Small intestine (tissue), 7 donors: ENCODE measurements around the gene ANO4. TPM values are rescaled to one million over a fixed set of nuclear protein-coding genes. Genes with fewer than 3 reads are reported as not detected.
A peak's percentile ranks its signal among the peaks of the same experiment; 100 is the strongest.
"Not testable (repeated sequence)": the region's sequence is repeated elsewhere in the genome, so short reads cannot be mapped to it uniquely, and the experiment has no call there.

Source experiments
- DNase-seq, 2 donors: peaks; one replicate each; pipeline versions ENCODE4 v3.0.0 to v3.0.0-alpha.2; 2013
- FAIRE-seq: peaks from 2 replicates; lab custom pipeline; 2012; peaks lifted over from hg19 to GRCh38; lab: Jason Lieb, UNC
- H3K27ac ChIP-seq, 3 donors: one replicate each; pipeline ENCODE4 v1.5.1; 2013; ENCODE audit warnings: low read length in 2 of 3, mild to moderate bottlenecking in 2 of 3, control low read depth in 1 of 3, inconsistent platforms in 1 of 3, low read depth in 1 of 3, moderate library complexity in 1 of 3
- H3K27me3 ChIP-seq, 3 donors: one replicate each; pipeline ENCODE4 v1.6.1; 2013; ENCODE audit warnings: low read length in 3 of 3, inconsistent platforms in 1 of 3; ENCODE audit not compliant: control insufficient read depth in 3 of 3, insufficient read depth in 3 of 3
- H3K36me3 ChIP-seq, 3 donors: one replicate each; pipeline ENCODE4 v1.6.1; 2013; ENCODE audit warnings: low read length in 3 of 3, inconsistent platforms in 1 of 3, low read depth in 1 of 3, mild to moderate bottlenecking in 1 of 3, moderate library complexity in 1 of 3; ENCODE audit not compliant: control insufficient read depth in 3 of 3, insufficient read depth in 2 of 3
- H3K4me1 ChIP-seq, 3 donors: one replicate each; pipeline ENCODE4 v1.6.1; 2013; ENCODE audit warnings: low read length in 2 of 3, inconsistent platforms in 1 of 3, low read depth in 1 of 3, mild to moderate bottlenecking in 1 of 3, moderate library complexity in 1 of 3; ENCODE audit not compliant: control insufficient read depth in 3 of 3, insufficient read depth in 2 of 3
- H3K4me3 ChIP-seq, 3 donors: one replicate each; pipeline ENCODE4 v1.5.1; 2013; ENCODE audit warnings: low read length in 3 of 3, control low read depth in 1 of 3, inconsistent platforms in 1 of 3, low read depth in 1 of 3, mild to moderate bottlenecking in 1 of 3, moderate library complexity in 1 of 3
- H3K9me3 ChIP-seq, 2 donors: one replicate each; pipeline ENCODE4 v1.6.1; 2013; ENCODE audit warnings: low read depth in 1 of 2, low read length in 1 of 2; ENCODE audit not compliant: control insufficient read depth in 2 of 2, insufficient read depth in 1 of 2
- WGBS, 3 donors: extraction: QIAGEN DNeasy Blood & Tissue Kit; methylation state at CpG; one replicate each; pipeline ENCODE4 v1.1.7; 2013; 5-methylcytosine and 5-hydroxymethylcytosine counted together
- polyA plus RNA-seq, 4 donors: library from polyadenylated mRNA; stranded (reverse) in 3 of 4; unstranded in 1 of 4; fragments of 200-250 nt in 3 of 4; fragments of 120-200 nt in 1 of 4; gene quantifications; one replicate each; pipeline versions ENCODE4 v1.2.1 to v1.2.3, GENCODE V29; 2013
- donor health status: healthy with polysubstance abuse.
- donor health status: control.
- donor health status: control.
- donor health status: Bipolar disorder and iron deficiency.
- donor health status: healthy.

ANO4 gene
- polyA plus RNA-seq, 4 donors: 0.03 to 2.1 (median 0.54) TPM; not detected in 1

- Histone ChIP-seq H3K4me1 (no peaks in the 10 kb centered on the region), H3K27me3 (no peaks in the 10 kb centered on the region), H3K27ac (no peak overlapping the region), H3K9me3 (no peaks in the 10 kb centered on the region), H3K4me3 (no peak overlapping the region), H3K36me3 (no peaks in the 10 kb centered on the region)
- 78 to 86% (median 85%) methylated on average over 4 of the region's 4 CpGs for WGBS, 3 donors
- DNase-seq (no peak), FAIRE-seq (no peak)
Observed at GRCh38 chr12:101116911-101117310, 322.3 kb downstream of the ANO4 start.

- FAIRE-seq: no peak
- no peaks in the 10 kb centered on the region for H3K4me1 ChIP-seq
- H3K36me3 ChIP-seq: no peaks in the 10 kb centered on the region
- WGBS, 3 donors: 72 to 88% (median 72%) methylated on average over 2 of the region's 2 CpGs
- no peaks in the 10 kb centered on the region for H3K9me3 ChIP-seq
- no peak overlapping the region for H3K4me3 ChIP-seq
- no peak overlapping the region for H3K27ac ChIP-seq
- H3K27me3 ChIP-seq: no peaks in the 10 kb centered on the region
- DNase-seq: peak in 1 of 2 donors; percentile 8
Observed at GRCh38 chr12:101117842-101118241, 323.3 kb downstream of the ANO4 start.

GRCh38 chr12:101127521-101128219, 333.1 kb downstream of the ANO4 start:
- 84 to 91% (median 86%) methylated on average over 6 of the region's 6 CpGs for WGBS, 3 donors
- FAIRE-seq: no peak
- DNase-seq: no peak

GRCh38 chr12:101145777-101146431, 351.3 kb downstream of the ANO4 start:
- not testable (repeated sequence) for H3K27me3 ChIP-seq, H3K27ac ChIP-seq, H3K4me3 ChIP-seq, H3K9me3 ChIP-seq, DNase-seq, H3K4me1 ChIP-seq, FAIRE-seq, H3K36me3 ChIP-seq
- WGBS, 3 donors: 86 to 92% (median 88%) methylated on average over 31 to 35 of the region's 35 CpGs

More at GRCh38 chr12:101127521-101128219, 333.1 kb downstream of the ANO4 start:
- H3K27me3 ChIP-seq: no peaks in the 10 kb centered on the region
- no peaks in the 10 kb centered on the region for H3K4me1 ChIP-seq
- H3K4me3 ChIP-seq: no peak overlapping the region
- H3K9me3 ChIP-seq: no peaks in the 10 kb centered on the region
- H3K27ac ChIP-seq: no peak overlapping the region
- no peaks in the 10 kb centered on the region for H3K36me3 ChIP-seq

- no peak overlapping the region for H3K27ac ChIP-seq
Observed at GRCh38 chr12:101165319-101165718, 370.7 kb downstream of the ANO4 start.

GRCh38 chr12:101166866-101167265, 372.3 kb downstream of the ANO4 start:
- Histone ChIP-seq H3K4me1 (peaks cover 0 to 14% (median 0%) of the 10 kb centered on the region in 3 donors), H3K36me3 (no peaks in the 10 kb centered on the region), H3K27me3 (peaks cover 0 to 2% (median 0%) of the 10 kb centered on the region in 3 donors), H3K4me3 (no peak overlapping the region), H3K27ac (no peak overlapping the region), H3K9me3 (no peaks in the 10 kb centered on the region)
- DNase-seq: no peak
- WGBS, 3 donors: 61 to 77% (median 68%) methylated on average over 5 of the region's 5 CpGs
- no peak for FAIRE-seq

More at GRCh38 chr12:101165319-101165718, 370.7 kb downstream of the ANO4 start:
- no peaks in the 10 kb centered on the region for H3K9me3 ChIP-seq
- no peaks in the 10 kb centered on the region for H3K36me3 ChIP-seq
- H3K27me3 ChIP-seq: peaks cover 0 to 2% (median 0%) of the 10 kb centered on the region in 3 donors
- H3K4me3 ChIP-seq: no peak overlapping the region
- DNase-seq: no peak
- peaks cover 0 to 9% (median 0%) of the 10 kb centered on the region in 3 donors for H3K4me1 ChIP-seq
- FAIRE-seq: no peak
- 60 to 78% (median 73%) methylated on average over 4 of the region's 4 CpGs for WGBS, 3 donors

GRCh38 chr12:101168001-101168400, 373.4 kb downstream of the ANO4 start:
- Histone ChIP-seq H3K4me3 (no peak overlapping the region), H3K9me3 (no peaks in the 10 kb centered on the region), H3K27ac (no peak overlapping the region), H3K4me1 (peaks cover 0 to 16% (median 0%) of the 10 kb centered on the region in 3 donors), H3K27me3 (peaks cover 0 to 2% (median 0%) of the 10 kb centered on the region in 3 donors), H3K36me3 (no peaks in the 10 kb centered on the region)
- 90 to 93% (median 90%) methylated on average over 5 of the region's 5 CpGs for WGBS, 3 donors
- DNase-seq (no peak), FAIRE-seq (no peak)

GRCh38 chr12:101172316-101172715, 377.7 kb downstream of the ANO4 start:
- Histone ChIP-seq H3K27me3 (no peaks in the 10 kb centered on the region), H3K9me3 (peaks cover 0 to 5% of the 10 kb centered on the region in 2 donors), H3K27ac (no peak overlapping the region), H3K4me3 (no peak overlapping the region), H3K36me3 (no peaks in the 10 kb centered on the region), H3K4me1 (peaks cover 0 to 30% (median 0%) of the 10 kb centered on the region in 3 donors)
- WGBS, 3 donors: 51 to 70% (median 52%) methylated on average over 5 of the region's 5 CpGs
- FAIRE-seq: no peak
- peak; percentile 9 to 20 for DNase-seq
